Thymus (tissue), 11 donors: Measurements from ENCODE around the gene TCAIM. TPM values are rescaled to one million over a fixed set of nuclear protein-coding genes. Genes with fewer than 3 reads are reported as not detected.

ENCODE experiments used
- DNase-seq, 9 donors: peaks; one replicate each; pipeline ENCODE4 v3.0.0-alpha.2; 2013; ENCODE audit warnings: low spot score in 9 of 9, low read depth in 6 of 9, missing footprints in 1 of 9
- H3K27ac ChIP-seq, 2 donors: one replicate each; pipeline ENCODE4 v1.5.1; 2013; ENCODE audit warnings: control low read depth in 1 of 2, low read depth in 1 of 2, low read length in 1 of 2, mild to moderate bottlenecking in 1 of 2, moderate library complexity in 1 of 2
- H3K27me3 ChIP-seq, 2 donors: one replicate each; pipeline ENCODE4 v1.5.1; 2013; ENCODE audit warnings: low read length in 1 of 2; ENCODE audit not compliant: control insufficient read depth in 2 of 2, insufficient read depth in 1 of 2
- H3K36me3 ChIP-seq, 2 donors: one replicate each; pipeline ENCODE4 v1.5.1; 2013; ENCODE audit warnings: low read length in 1 of 2, mild to moderate bottlenecking in 1 of 2, moderate library complexity in 1 of 2; ENCODE audit not compliant: control insufficient read depth in 2 of 2, insufficient read depth in 2 of 2
- H3K4me1 ChIP-seq, 2 donors: one replicate each; pipeline ENCODE4 v1.5.1; 2013; ENCODE audit warnings: low read length in 2 of 2; ENCODE audit not compliant: control insufficient read depth in 2 of 2, insufficient read depth in 2 of 2
- H3K4me3 ChIP-seq, 2 donors: one replicate each; pipeline ENCODE4 v1.5.1; 2013; ENCODE audit warnings: low read length in 2 of 2, control low read depth in 1 of 2, mild to moderate bottlenecking in 1 of 2
- H3K9me3 ChIP-seq, 2 donors: one replicate each; pipeline ENCODE4 v1.5.1; 2013; ENCODE audit warnings: low read length in 1 of 2, mild to moderate bottlenecking in 1 of 2; ENCODE audit not compliant: control insufficient read depth in 2 of 2, insufficient read depth in 1 of 2
- WGBS: extraction: QIAGEN DNeasy Blood & Tissue Kit; methylation state at CpG from one replicate; pipeline ENCODE4 v1.1.7; 2013; 5-methylcytosine and 5-hydroxymethylcytosine counted together
- polyA plus RNA-seq: library from polyadenylated mRNA; stranded (reverse); fragments of 200-250 nt; gene quantifications from one replicate; pipeline ENCODE4 v1.2.3, GENCODE V29; 2013
- total RNA-seq: library from RNA; stranded (reverse); fragments of 120-200 nt; gene quantifications from one replicate; pipeline ENCODE4 v1.2.4, GENCODE V29; 2013
- donor health status: healthy.

TCAIM gene
- total and polyA plus RNA-seq, 2 donors, result 18.1 to 19.0 TPM

- Histone ChIP-seq H3K27me3 (no peaks in the 10 kb centered on the region), H3K36me3 (no peaks in the 10 kb centered on the region), H3K4me1 (peaks cover 3% of the 10 kb centered on the region in 2 donors), H3K4me3 (no peak overlapping the region), H3K9me3 (no peaks in the 10 kb centered on the region), H3K27ac (no peak overlapping the region)
- WGBS, result 87% methylated on average over 3 of the region's 3 CpGs
- no peak for DNase-seq
These were observed 17.2 kb upstream of the TCAIM start for GRCh38 chr3:44321335-44321734.

GRCh38 chr3:44323341-44323955 lies 15.1 kb upstream of the TCAIM start:
- 22% methylated on average over 4 of the region's 4 CpGs for WGBS
- peaks cover 3% of the 10 kb centered on the region in 2 donors for H3K4me1 ChIP-seq

GRCh38 chr3:44324584-44324983 lies 14.0 kb upstream of the TCAIM start:
- Histone ChIP-seq H3K4me3 (no peak overlapping the region), H3K4me1 (no peaks in the 10 kb centered on the region), H3K9me3 (no peaks in the 10 kb centered on the region)

More at GRCh38 chr3:44323341-44323955, 15.1 kb upstream of the TCAIM start:
- Histone ChIP-seq H3K27ac (no peak overlapping the region), H3K9me3 (no peaks in the 10 kb centered on the region), H3K27me3 (no peaks in the 10 kb centered on the region), H3K36me3 (no peaks in the 10 kb centered on the region), H3K4me3 (no peak overlapping the region)
- peak in 8 of 9 donors; percentile 26 to 68 (median 37) for DNase-seq

GRCh38 chr3:44326019-44326418 lies 12.5 kb upstream of the TCAIM start:
- Histone ChIP-seq H3K27me3 (no peaks in the 10 kb centered on the region), H3K9me3 (no peaks in the 10 kb centered on the region), H3K4me1 (no peaks in the 10 kb centered on the region), H3K4me3 (no peak overlapping the region), H3K27ac (no peak overlapping the region), H3K36me3 (no peaks in the 10 kb centered on the region)
- 67% methylated on average over 2 of the region's 2 CpGs for WGBS
- no peak for DNase-seq

More at GRCh38 chr3:44324584-44324983, 14.0 kb upstream of the TCAIM start:
- DNase-seq, result no peak
- Histone ChIP-seq H3K27me3 (no peaks in the 10 kb centered on the region), H3K27ac (no peak overlapping the region), H3K36me3 (no peaks in the 10 kb centered on the region)

- H3K9me3 ChIP-seq, result no peaks in the 10 kb centered on the region
- no peak overlapping the region for H3K4me3 ChIP-seq
- no peak overlapping the region for H3K27ac ChIP-seq
- no peaks in the 10 kb centered on the region for H3K4me1 ChIP-seq
- no peaks in the 10 kb centered on the region for H3K36me3 ChIP-seq
- 96% methylated on average over 3 of the region's 3 CpGs for WGBS
- no peak for DNase-seq
- H3K27me3 ChIP-seq, result no peaks in the 10 kb centered on the region
These were observed 12.1 kb upstream of the TCAIM start for GRCh38 chr3:44326515-44326914.

- H3K27me3 ChIP-seq, result no peaks in the 10 kb centered on the region
These were observed 8.6 kb upstream of the TCAIM start for GRCh38 chr3:44329946-44330345.

GRCh38 chr3:44330444-44330843 lies 8.1 kb upstream of the TCAIM start:
- Histone ChIP-seq H3K9me3 (no peaks in the 10 kb centered on the region), H3K27me3 (no peaks in the 10 kb centered on the region), H3K36me3 (no peaks in the 10 kb centered on the region), H3K4me3 (no peak overlapping the region), H3K4me1 (no peaks in the 10 kb centered on the region), H3K27ac (no peak overlapping the region)
- no peak for DNase-seq
- 75% methylated on average over 2 of the region's 2 CpGs for WGBS

More at GRCh38 chr3:44329946-44330345, 8.6 kb upstream of the TCAIM start:
- H3K4me3 ChIP-seq, result no peak overlapping the region
- no peak for DNase-seq
- no peaks in the 10 kb centered on the region for H3K9me3 ChIP-seq
- no peaks in the 10 kb centered on the region for H3K36me3 ChIP-seq
- no peaks in the 10 kb centered on the region for H3K4me1 ChIP-seq
- H3K27ac ChIP-seq, result no peak overlapping the region

- no peaks in the 10 kb centered on the region for H3K36me3 ChIP-seq
- H3K4me1 ChIP-seq, result peaks cover 4 to 5% of the 10 kb centered on the region in 2 donors
- H3K9me3 ChIP-seq, result no peaks in the 10 kb centered on the region
- no peak overlapping the region for H3K27ac ChIP-seq
- DNase-seq, result no peak
- H3K4me3 ChIP-seq, result no peak overlapping the region
- no peaks in the 10 kb centered on the region for H3K27me3 ChIP-seq
- WGBS, result 98% methylated on average over 2 of the region's 2 CpGs
These were observed 4.2 kb upstream of the TCAIM start for GRCh38 chr3:44334326-44334725.

- H3K4me1 ChIP-seq, result peaks cover 9 to 11% of the 10 kb centered on the region in 2 donors
- H3K4me3 ChIP-seq, result peak overlapping the region; percentile 59 to 87
- no peaks in the 10 kb centered on the region for H3K36me3 ChIP-seq
- no peaks in the 10 kb centered on the region for H3K9me3 ChIP-seq
- H3K27me3 ChIP-seq, result no peaks in the 10 kb centered on the region
- DNase-seq, result peak in 3 of 9 donors; percentile 7 to 9 (median 7)
- no peak overlapping the region for H3K27ac ChIP-seq
- 88% methylated on average over 5 of the region's 5 CpGs for WGBS
These were observed 1.2 kb upstream of the TCAIM start for GRCh38 chr3:44337248-44337785.
